ENCODE data around the gene CLDN16.

GRCh38 chr3:190375671-190376070, 12.3 kb upstream of the CLDN16 start:
- TF ChIP-seq CTCF (IDR thresholded peaks at IDR 0.05; ENCODE audit: low read depth, low read length, poor library complexity, severe bottlenecking) (no peak), EZH2phosphoT487 (IDR thresholded peaks at IDR 0.05; ENCODE audit: borderline replicate concordance, low read length) (no peak)
